Heart right ventricle (tissue), 16 donors: ENCODE results near the gene MELTF. TPM values are rescaled to one million over a fixed set of nuclear protein-coding genes. Genes with fewer than 3 reads are reported as not detected.

Source experiments
- ATAC-seq, 8 donors: fragments of 200-7000 bp; cut with Tn5 transposase; one replicate each; pipeline ENCODE4 v1.9.1; 2020; ENCODE audit warnings: mild to moderate bottlenecking in 8 of 8, moderate library complexity in 8 of 8, moderate number of reproducible peaks in 1 of 8
- DNase-seq, 2 donors: peaks; one replicate each; pipeline ENCODE4 v3.0.0-alpha.2; 2020
- H3K27ac ChIP-seq, 10 donors: fragments of 200-600 bp; sonication (generic) in 2 of 10; one replicate each; pipeline versions ENCODE4 v1.5.0 to v1.8.0; 2020 to 2022; ENCODE audit warnings: mild to moderate bottlenecking in 3 of 10
- H3K27me3 ChIP-seq, 7 donors: fragments of 200-600 bp; one replicate each; pipeline ENCODE4 v1.8.0; 2021 to 2022; ENCODE audit warnings: mild to moderate bottlenecking in 2 of 7
- H3K36me3 ChIP-seq, 9 donors: fragments of 200-600 bp; sonication (generic) in 1 of 9; one replicate each; pipeline versions ENCODE4 v1.5.0 to v1.8.0; 2020 to 2022; ENCODE audit warnings: mild to moderate bottlenecking in 2 of 9
- H3K4me1 ChIP-seq, 9 donors: fragments of 200-600 bp; sonication (generic) in 1 of 9; one replicate each; pipeline versions ENCODE4 v1.5.0 to v1.8.0; 2020 to 2022; ENCODE audit warnings: mild to moderate bottlenecking in 4 of 9
- H3K4me3 ChIP-seq, 10 donors: fragments of 200-600 bp; sonication (generic) in 2 of 10; one replicate each; pipeline versions ENCODE4 v1.5.0 to v1.8.0; 2020 to 2022; ENCODE audit warnings: mild to moderate bottlenecking in 7 of 10, moderate library complexity in 2 of 10
- H3K9me3 ChIP-seq, 11 donors: fragments of 200-600 bp in 10 of 11; sonication (generic) in 2 of 11; one replicate each; pipeline versions ENCODE4 v1.5.0 to v1.8.0; 2013 to 2022; ENCODE audit warnings: mild to moderate bottlenecking in 2 of 11, control low read depth in 1 of 11, moderate library complexity in 1 of 11
- CTCF ChIP-seq, 9 donors: fragments of 200-600 bp; sonication (generic) in 2 of 9; IDR thresholded peaks; one replicate each; pipeline versions ENCODE4 v1.5.0 to v1.8.0; 2021 to 2022; ENCODE audit warnings: antibody characterized with exemption in 9 of 9, mild to moderate bottlenecking in 5 of 9, moderate library complexity in 1 of 9
- WGBS, 2 donors: extraction: QIAGEN DNeasy Blood & Tissue Kit; methylation state at CpG; one replicate each; pipeline ENCODE4 v1.1.7; 2013; ENCODE audit warnings: inconsistent platforms in 1 of 2; 5-methylcytosine and 5-hydroxymethylcytosine counted together
- intact Hi-C, 10 donors: fragments of 100-400 bp; cut with DNase I; formaldehyde crosslinking; loops; one replicate each; pipeline versions ENCODE4 v1.11.1 to v1.14.2; 2022
- long read RNA-seq, 3 donors: library from polyadenylated mRNA; unstranded; transcript quantifications; one replicate each; pipeline ENCODE4 v2.0.0, GENCODE V29; 2020 to 2021
- polyA plus RNA-seq, 2 donors: library from polyadenylated mRNA; stranded (reverse); fragments of 200-250 nt; gene quantifications; one replicate each; pipeline ENCODE4 v1.2.3, GENCODE V29; 2013
- total RNA-seq, 10 donors: library from RNA; stranded (reverse); fragmentation: NEBNext Ultra II Directional in 3 of 10; extraction: Animal tissue kit (Norgen Biotek cat#: 25700) in 3 of 10; gene quantifications; one replicate each; pipeline versions ENCODE4 v1.2.1 to v1.2.4, GENCODE V29; 2021 to 2023
- donor health status: Arrhythmogenic right ventricular cardiomyopathy.
- donor health status: ischemic (EF 13 %, LVEDD 7.1; RV severe dilation, severe dysfunction).
- donor health status: healthy with polysubstance abuse.
- donor health status: DM: no; HTN: yes; CAD: no.
- donor health status: DM: no; HTN: no; CAD: no.
- donor health status: ischemic (EF 25% LVEDD 6.9; RV normal size, moderate dysfunction).
- donor health status: ischemic (EF 25% LVEDD 5.7; RV mildly dilated, moderate dysfunction).
- donor health status: healthy.
- donor health status: DM: yes; HTN: yes; CAD: no.
- donor health status: Ischemic cardiomyopathy.
- donor health status: ischemic (EF 35%, LVEDD 5.7; RV mildly dilated, moderate dysfunction).
- donor health status: nonischemic (EF 11% LVEDD 7.7; RV severe dilation, severe dysfunction).
- donor health status: DM: yes; HTN: yes; CAD: no.
- donor health status: PGD.
- donor health status: ischemic (EF 29% LVEDD 5.4; RV normal size, mild dysfunction).
- donor health status: nonischemic (EF 23%, LVEDD 6.1; RV moderate dilation, normal function).

MELTF gene
- total RNA-seq = 10 to 100 TPM in 3 of 10 donors, 1 to 10 TPM in 7; 2.5 to 27.5 (median 6.3) TPM
- polyA plus RNA-seq = 10 to 100 TPM in 1 of 2 donors, 1 to 10 TPM in 1; 8.5 to 31.4 TPM
- long read RNA-seq, donor 1, partial matches to known transcripts = 7 of 7 reads
- long read RNA-seq, donor 1, other reads (novel, unspliced or antisense) = 0 of 7 reads
- long read RNA-seq, donor 2, partial matches to known transcripts = 2 of 5 reads
- long read RNA-seq, donor 2, other reads (novel, unspliced or antisense) = 1 of 5 reads
- long read RNA-seq, donor 3, transcript MELTF-202 (7 exons, 1,650 nt) = major isoform, 5 of 5 reads
- long read RNA-seq, donor 3, partial matches to known transcripts = 0 of 5 reads
- long read RNA-seq, donor 3, other reads (novel, unspliced or antisense) = 0 of 5 reads

- H3K9me3 ChIP-seq = no peaks in the 10 kb centered on the region
- H3K27me3 ChIP-seq = peaks cover 0 to 24% (median 9%) of the 10 kb centered on the region in 7 donors
- intact Hi-C loops = no loop called here
- 1 to 2% methylated on average over 48 to 60 of the region's 60 CpGs for WGBS, 2 donors
- peak; percentile 63 to 93 (median 76) for TF ChIP-seq CTCF (IDR thresholded peaks at IDR 0.05)
- no peaks in the 10 kb centered on the region for H3K36me3 ChIP-seq
- H3K4me3 ChIP-seq = peak within 1 kb of the TSS; percentile 29 to 65 (median 54)
- DNase-seq (peak in 1 of 2 donors; percentile 68), ATAC-seq (peak; percentile 30 to 80 (median 60))
- H3K4me1 ChIP-seq = peaks cover 0 to 39% (median 23%) of the 10 kb centered on the region in 9 donors
- peak within 1 kb of the TSS in 8 of 10 donors; percentile 47 to 82 (median 74) for H3K27ac ChIP-seq
These were observed at the start of gene MELTF for GRCh38 chr3:197029511-197030167. MELTF (minus strand) TSS chr3:197029817; CDS start chr3:197029702, 115 bp downstream.

GRCh38 chr3:197076415-197076814 lies 46.8 kb upstream of the MELTF start:
- Histone ChIP-seq H3K27ac (no peak overlapping the region), H3K4me1 (no peaks in the 10 kb centered on the region), H3K9me3 (no peaks in the 10 kb centered on the region), H3K4me3 (no peak overlapping the region), H3K36me3 (peaks cover 0 to 80% (median 0%) of the 10 kb centered on the region in 9 donors), H3K27me3 (no peaks in the 10 kb centered on the region)
- intact Hi-C loops = loop anchor here in 1 of 10 donors (10.0 kb wide), 1 partner anchor 542 kb away; no protein-coding TSS in a partner anchor
- ATAC-seq (no peak), DNase-seq (no peak)
- WGBS, 2 donors = 93 to 96% methylated on average over 4 of the region's 4 CpGs
- TF ChIP-seq CTCF (IDR thresholded peaks at IDR 0.05) = no peak

GRCh38 chr3:197068077-197068476 lies 38.5 kb upstream of the MELTF start:
- Histone ChIP-seq H3K9me3 (no peaks in the 10 kb centered on the region), H3K36me3 (peaks cover 0 to 59% (median 14%) of the 10 kb centered on the region in 9 donors), H3K4me1 (no peaks in the 10 kb centered on the region), H3K4me3 (no peak overlapping the region), H3K27me3 (no peaks in the 10 kb centered on the region), H3K27ac (no peak overlapping the region)
- ATAC-seq (no peak), DNase-seq (no peak)
- WGBS, 2 donors = 89 to 94% methylated on average over 1 of the region's 1 CpG
- intact Hi-C loops = loop anchor here in 1 of 10 donors (10.0 kb wide), 1 partner anchor 117 kb away; no protein-coding TSS in a partner anchor
- TF ChIP-seq CTCF (IDR thresholded peaks at IDR 0.05) = no peak

- Histone ChIP-seq H3K27me3 (no peaks in the 10 kb centered on the region), H3K4me1 (no peaks in the 10 kb centered on the region), H3K27ac (no peak overlapping the region), H3K4me3 (no peak overlapping the region), H3K9me3 (no peaks in the 10 kb centered on the region), H3K36me3 (peaks cover 0 to 72% (median 23%) of the 10 kb centered on the region in 9 donors)
- DNase-seq = no peak
- TF ChIP-seq CTCF (IDR thresholded peaks at IDR 0.05) = no peak
- WGBS, 2 donors = 92 to 94% methylated on average over 1 of the region's 1 CpG
- intact Hi-C loops = loop anchor here in 1 of 10 donors (10.0 kb wide), 1 partner anchor 120 kb away; no protein-coding TSS in a partner anchor
- ATAC-seq = no peak
These were observed 35.2 kb upstream of the MELTF start for GRCh38 chr3:197064771-197065170.
